HG03196 (cell line): ENCODE results near the gene UBE2E2.

ENCODE experiments used
- ATAC-seq: cut with Tn5 transposase; IDR thresholded peaks from one replicate; pipeline ENCODE4 v1.9.1; 2021; ENCODE audit not compliant: unreplicated experiment

The UBE2E2 gene

GRCh38 chr3:23435318-23435717, 232.2 kb downstream of the UBE2E2 start:
- ATAC-seq, result no peak

GRCh38 chr3:23435904-23436303, 232.8 kb downstream of the UBE2E2 start:
- ATAC-seq, result no peak

DNA sequence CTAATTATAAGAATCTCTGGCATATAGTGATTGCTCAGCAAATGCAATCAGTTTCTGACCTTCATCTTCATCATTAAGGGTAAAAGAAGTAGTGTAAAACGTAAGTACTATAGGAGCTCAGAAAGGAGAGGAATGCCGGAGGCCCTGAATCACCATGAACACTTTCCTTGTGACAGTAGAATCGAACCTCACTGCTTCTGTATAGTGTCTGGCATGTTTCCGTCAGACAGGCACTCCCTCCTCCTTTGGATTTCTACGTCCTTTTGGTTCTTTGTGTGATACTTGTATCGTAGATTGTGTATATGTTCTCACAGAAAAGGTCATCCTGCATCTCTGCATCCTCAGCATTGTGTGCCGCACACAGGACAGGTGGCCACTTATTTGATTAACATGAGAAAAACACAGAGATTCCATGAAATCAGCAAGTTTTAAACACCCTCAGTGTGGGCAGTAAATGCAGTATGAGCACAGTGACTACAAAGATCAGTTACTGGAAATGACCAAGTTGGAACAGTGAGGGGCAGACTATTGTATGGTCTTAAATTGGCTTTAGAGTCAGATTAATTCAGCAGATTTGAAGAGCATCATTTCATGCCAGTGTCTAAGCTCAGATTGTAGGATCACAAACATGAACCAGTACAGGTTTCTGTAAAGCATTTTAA, 234.5 kb downstream of the UBE2E2 start:
- ATAC-seq, result no peak

- peak; percentile 34 for ATAC-seq
These were observed 235.5 kb downstream of the UBE2E2 start for GRCh38 chr3:23438657-23439056.

DNA sequence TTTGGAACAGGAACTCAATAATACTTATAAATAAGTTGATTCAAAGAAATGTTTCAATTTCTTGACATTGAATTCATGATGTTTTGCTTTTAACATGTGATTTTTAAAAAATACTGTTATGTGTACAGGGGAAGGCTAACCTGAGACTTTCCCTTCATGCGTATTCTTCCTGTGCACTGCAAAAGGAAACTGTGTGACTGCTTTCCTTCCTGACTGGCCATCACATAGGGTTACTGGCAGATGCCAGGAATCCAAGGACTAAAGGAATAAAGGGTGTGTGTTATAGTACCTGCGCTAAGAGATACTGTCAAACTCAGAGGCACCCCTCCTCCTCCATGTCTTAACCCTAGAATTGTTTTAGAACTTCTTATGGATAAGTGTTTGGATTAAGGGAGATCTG, 236.0 kb downstream of the UBE2E2 start:
- ATAC-seq, result no peak

DNA sequence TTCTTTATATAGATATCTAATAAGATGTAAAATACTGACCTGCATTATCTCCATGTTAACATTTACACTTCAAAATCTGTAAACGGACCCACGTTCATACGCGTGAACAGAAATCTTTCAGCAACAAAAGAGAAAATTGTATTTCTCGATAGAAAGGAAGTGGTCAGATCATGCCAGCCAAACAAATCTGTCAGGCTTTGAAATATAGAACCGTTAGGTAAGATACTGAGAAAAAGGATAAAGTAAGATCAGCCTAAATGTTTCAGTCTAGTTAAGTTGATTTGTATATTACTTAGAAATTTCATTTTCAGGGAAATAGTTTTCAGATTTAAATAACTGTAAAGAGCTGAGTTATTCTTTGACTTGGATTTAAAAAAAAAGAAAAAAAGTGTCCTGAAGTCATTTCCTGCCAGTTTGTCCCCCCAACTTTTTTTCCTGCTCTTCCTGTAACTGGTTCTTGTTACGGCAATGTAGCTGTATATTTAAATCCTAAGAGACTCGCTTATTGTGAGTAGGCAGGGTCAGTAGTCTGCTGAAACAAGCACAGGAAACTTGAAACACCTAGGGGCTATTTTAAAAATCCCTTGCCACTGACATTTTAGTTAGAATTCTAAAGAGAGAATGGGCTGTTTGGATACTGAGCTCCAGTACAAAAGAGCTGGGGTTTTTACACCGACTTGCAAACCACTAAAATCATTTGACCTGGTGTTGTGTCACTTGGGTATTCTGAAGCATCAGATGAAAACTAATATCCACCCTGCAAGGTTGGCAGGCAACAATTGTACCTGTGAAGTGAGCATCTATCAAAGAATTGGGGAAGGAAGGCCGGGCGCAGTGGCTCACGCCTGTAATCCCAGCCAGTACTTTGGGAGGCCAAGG, 237.5 kb downstream of the UBE2E2 start:
- ATAC-seq, result no peak

GRCh38 chr3:23442598-23443383, 239.7 kb downstream of the UBE2E2 start:
- no peak for ATAC-seq

GRCh38 chr3:23444386-23444785, 241.3 kb downstream of the UBE2E2 start:
- peak; percentile 32 for ATAC-seq

DNA sequence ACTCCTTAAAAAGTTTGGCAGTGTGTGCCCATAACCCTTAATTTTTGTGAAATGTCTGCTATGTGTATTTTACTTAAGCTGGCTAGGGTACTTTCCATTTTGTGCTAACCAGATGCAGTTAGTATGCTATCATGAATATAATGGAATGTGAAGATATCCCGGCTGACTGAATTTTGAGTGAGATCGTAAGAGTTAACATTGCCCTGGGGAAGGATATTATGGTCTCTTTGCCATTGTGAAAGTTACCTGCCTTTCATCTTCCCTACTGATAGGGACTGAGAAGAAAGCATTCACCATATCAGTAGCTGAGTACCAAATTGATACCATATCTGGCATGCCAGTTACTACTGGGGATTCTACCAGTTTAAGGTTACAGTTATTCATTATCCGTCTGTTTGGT, 243.2 kb downstream of the UBE2E2 start:
- ATAC-seq, result no peak

GRCh38 chr3:23448998-23449537, 245.9 kb downstream of the UBE2E2 start:
- no peak for ATAC-seq

- no peak for ATAC-seq
These were observed 246.9 kb downstream of the UBE2E2 start for GRCh38 chr3:23450051-23450450.

DNA sequence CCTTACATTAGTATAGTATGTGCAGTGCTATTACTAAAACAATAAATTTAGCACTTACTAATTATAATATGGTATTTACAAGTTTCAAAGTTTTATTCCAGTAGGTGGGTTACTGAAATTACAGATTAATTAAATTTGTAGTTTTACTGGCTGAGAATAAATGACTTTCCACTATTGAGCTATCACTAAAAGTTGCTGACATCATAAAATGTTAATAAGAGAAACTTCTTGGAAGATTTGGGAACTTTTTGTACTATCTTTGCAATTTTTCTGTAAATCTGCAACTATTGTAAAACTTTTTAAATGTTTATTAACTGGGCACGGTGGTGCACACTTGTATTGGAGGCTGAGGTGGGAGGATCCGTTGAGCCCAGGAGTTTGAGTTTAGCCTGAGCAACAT, 247.7 kb downstream of the UBE2E2 start:
- ATAC-seq, result no peak

DNA sequence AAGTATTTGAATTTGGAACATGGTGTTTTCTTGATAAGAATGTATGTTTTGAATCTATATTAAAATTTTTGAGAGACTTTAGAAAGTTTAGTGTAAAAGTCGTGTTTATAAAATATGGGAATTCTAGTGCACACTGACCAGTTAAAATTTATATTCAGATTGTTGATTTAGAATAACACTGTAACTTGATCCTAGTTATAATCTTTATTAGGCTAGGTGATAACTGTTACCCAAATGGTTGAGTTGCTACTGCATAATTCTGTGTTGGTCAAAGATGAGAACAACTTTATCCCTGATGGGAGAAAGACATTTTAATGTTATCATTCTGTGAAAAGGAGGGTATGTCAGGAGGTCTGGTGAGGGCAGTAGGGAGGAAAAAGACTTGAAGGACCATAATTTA, 249.3 kb downstream of the UBE2E2 start:
- no peak for ATAC-seq

GRCh38 chr3:23455084-23455483, 252.0 kb downstream of the UBE2E2 start:
- ATAC-seq, result no peak

DNA sequence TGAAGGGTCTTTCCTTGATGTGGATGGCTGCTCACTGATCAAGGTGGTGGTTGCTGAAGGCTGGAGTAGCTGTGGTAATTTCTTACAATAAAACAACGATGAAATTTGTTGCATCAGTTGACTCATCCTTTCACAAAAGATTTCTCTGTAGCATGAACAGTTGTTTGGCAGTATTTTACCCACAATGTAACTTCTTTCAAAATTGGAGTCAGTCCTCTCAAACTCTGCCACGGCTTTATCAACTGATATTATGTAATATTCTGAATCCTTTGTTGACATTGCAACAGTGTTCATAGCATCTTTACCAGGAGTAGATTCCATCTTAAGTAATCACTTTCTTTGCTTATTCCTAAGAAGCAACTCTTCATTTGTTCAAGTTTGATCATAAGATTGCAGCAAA, 252.6 kb downstream of the UBE2E2 start:
- ATAC-seq, result no peak

DNA sequence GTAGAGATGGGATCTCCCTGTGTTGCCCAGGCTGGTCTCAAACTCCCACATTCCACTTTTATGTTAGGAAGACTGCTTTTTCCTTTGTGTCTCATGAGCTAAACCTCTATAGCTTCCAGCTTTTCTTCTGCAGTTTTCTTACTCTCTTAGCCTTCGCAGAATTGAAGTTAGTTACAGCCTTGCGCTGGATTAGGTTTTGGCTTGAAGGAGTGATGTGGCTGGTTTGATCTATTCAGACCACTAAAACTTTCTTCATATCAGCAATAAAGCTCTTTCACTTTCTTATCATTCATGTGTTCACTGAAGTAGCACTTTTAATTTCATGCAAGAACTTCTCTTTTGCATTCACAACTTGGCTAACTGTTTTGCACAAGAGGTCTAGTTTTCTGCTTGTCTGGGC, 254.6 kb downstream of the UBE2E2 start:
- no peak for ATAC-seq

DNA sequence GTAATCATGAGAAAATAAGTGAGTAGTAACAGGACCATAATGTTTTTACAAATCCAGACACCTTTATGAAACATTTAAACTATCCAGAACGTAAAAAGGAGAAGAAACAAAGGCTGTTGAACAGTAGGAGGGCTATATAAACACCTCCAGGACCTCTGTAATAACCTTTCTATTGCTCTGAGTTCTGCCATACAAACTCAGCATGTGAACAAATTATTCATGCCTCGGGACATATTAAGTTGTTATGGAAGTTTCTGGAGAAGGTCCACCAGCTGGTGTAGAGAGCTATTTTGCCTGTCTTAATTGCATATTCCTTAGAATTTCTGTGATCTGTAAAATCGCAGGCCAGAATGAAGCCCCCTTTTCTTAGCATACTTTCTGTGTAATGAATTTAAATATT, 256.3 kb downstream of the UBE2E2 start:
- ATAC-seq, result no peak

GRCh38 chr3:23459889-23460546, 256.9 kb downstream of the UBE2E2 start:
- ATAC-seq, result no peak

- no peak for ATAC-seq
These were observed 257.9 kb downstream of the UBE2E2 start for GRCh38 chr3:23461069-23461468.

GRCh38 chr3:23463791-23464190, 260.7 kb downstream of the UBE2E2 start:
- no peak for ATAC-seq

DNA sequence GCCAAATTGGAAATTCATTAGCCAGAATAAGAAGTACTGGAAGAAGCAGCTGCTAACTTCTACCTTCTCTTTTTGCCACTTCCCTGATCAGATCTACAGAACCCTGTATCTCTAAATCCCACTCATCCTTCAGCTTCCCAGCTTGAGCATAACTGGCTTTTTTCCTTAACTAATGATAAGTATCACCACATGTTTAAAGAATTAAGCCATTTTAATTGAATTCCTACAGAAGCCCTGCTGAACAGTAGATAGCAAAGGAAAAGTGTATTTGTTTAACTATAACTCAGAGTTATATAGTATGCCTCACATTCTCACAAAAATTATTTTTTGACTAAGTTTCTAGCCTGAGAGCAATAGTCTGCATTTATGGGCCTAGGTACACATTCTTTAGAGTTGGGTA, 262.4 kb downstream of the UBE2E2 start:
- no peak for ATAC-seq
